H9 (cell line): Measurements from ENCODE around the gene SPC24. TPM values are rescaled to one million over a fixed set of nuclear protein-coding genes. Genes with fewer than 3 reads are reported as not detected.

ENCODE experiments used
- DNase-seq: peaks from one replicate; pipeline ENCODE4 v3.0.0-alpha.2; 2017
- H2AFZ ChIP-seq: one replicate; pipeline ENCODE4 v1.6.1; 2013; ENCODE audit warnings: mild to moderate bottlenecking, low read length, control low read depth, moderate library complexity
- H2AK5ac ChIP-seq: 2 replicates; pipeline ENCODE4 v1.6.1; 2013; ENCODE audit warnings: low read length, control low read depth, mixed read lengths; ENCODE audit not compliant: insufficient read length
- H2BK120ac ChIP-seq: one replicate; pipeline ENCODE4 v1.6.1; 2013; ENCODE audit warnings: low read depth, mild to moderate bottlenecking, low read length, control low read depth, inconsistent platforms; ENCODE audit not compliant: poor library complexity, severe bottlenecking
- H2BK12ac ChIP-seq: 2 replicates; pipeline ENCODE4 v1.6.1; 2013; ENCODE audit warnings: low read length, control low read depth, mixed read lengths, low read depth; ENCODE audit not compliant: insufficient read length
- H2BK15ac ChIP-seq: 2 replicates; pipeline ENCODE4 v1.6.1; 2013; ENCODE audit warnings: low read depth, low read length, control low read depth
- H2BK20ac ChIP-seq: one replicate; pipeline ENCODE4 v1.6.1; 2013; ENCODE audit warnings: low read depth, mild to moderate bottlenecking, low read length, control low read depth, inconsistent platforms; ENCODE audit not compliant: poor library complexity, severe bottlenecking
- H2BK5ac ChIP-seq: 2 replicates; pipeline ENCODE4 v1.6.1; 2013; ENCODE audit warnings: low read length, control low read depth, mixed read lengths; ENCODE audit not compliant: insufficient read length
- H3K14ac ChIP-seq: 2 replicates; pipeline ENCODE4 v1.6.1; 2013; ENCODE audit warnings: low read length, control low read depth; ENCODE audit not compliant: insufficient read depth
- H3K18ac ChIP-seq: 2 replicates; pipeline ENCODE4 v1.6.1; 2013; ENCODE audit warnings: low read depth, mild to moderate bottlenecking, mixed read lengths, low read length, control low read depth; ENCODE audit not compliant: insufficient read length
- H3K23ac ChIP-seq: 2 replicates; pipeline ENCODE4 v1.6.1; 2013; ENCODE audit warnings: low read length, control low read depth, mixed read lengths, low read depth; ENCODE audit not compliant: insufficient read length
- H3K23me2 ChIP-seq: 2 replicates; pipeline ENCODE4 v1.6.1; 2013; ENCODE audit warnings: low read depth, mild to moderate bottlenecking, mixed read lengths, low read length, control low read depth; ENCODE audit not compliant: insufficient read length, poor library complexity, severe bottlenecking
- H3K27ac ChIP-seq: 2 replicates; pipeline ENCODE4 v1.5.1; 2013; ENCODE audit warnings: low read length, control low read depth, mixed read lengths, low read depth; ENCODE audit not compliant: insufficient read length
- H3K27me3 ChIP-seq: 2 replicates; pipeline ENCODE4 v1.6.1; 2013; ENCODE audit warnings: low read length, control low read depth, inconsistent platforms; ENCODE audit not compliant: insufficient read depth
- H3K4ac ChIP-seq: 2 replicates; pipeline ENCODE4 v1.6.1; 2013; ENCODE audit warnings: low read depth, mild to moderate bottlenecking, control low read depth, inconsistent platforms, low read length, moderate library complexity
- H3K4me1 ChIP-seq: 2 replicates; pipeline ENCODE4 v1.6.1; 2013; ENCODE audit warnings: low read length, control low read depth, inconsistent platforms; ENCODE audit not compliant: insufficient read depth
- H3K4me2 ChIP-seq: 2 replicates; pipeline ENCODE4 v1.6.1; 2013; ENCODE audit warnings: low read length, control low read depth, mixed read lengths; ENCODE audit not compliant: insufficient read length, insufficient read depth
- H3K56ac ChIP-seq: 2 replicates; pipeline ENCODE4 v1.6.1; 2013; ENCODE audit warnings: low read depth, mild to moderate bottlenecking, mixed read lengths, low read length, control low read depth; ENCODE audit not compliant: insufficient read length
- H3K79me1 ChIP-seq: 2 replicates; pipeline ENCODE4 v1.6.1; 2013; ENCODE audit warnings: low read depth, mild to moderate bottlenecking, moderate library complexity, low read length, control low read depth, inconsistent platforms; ENCODE audit not compliant: insufficient read depth, poor library complexity, severe bottlenecking
- H3K79me2 ChIP-seq: 2 replicates; pipeline ENCODE4 v1.6.1; 2013; ENCODE audit warnings: low read length, control low read depth, inconsistent platforms; ENCODE audit not compliant: insufficient read depth
- H3K9ac ChIP-seq: 2 replicates; pipeline ENCODE4 v1.6.1; 2013; ENCODE audit warnings: low read length, control low read depth, mixed read lengths; ENCODE audit not compliant: insufficient read length; ENCODE audit errors: extremely low read depth
- H3K9me3 ChIP-seq: one replicate; pipeline ENCODE4 v1.6.1; 2013; ENCODE audit warnings: low read depth, low read length, inconsistent platforms; ENCODE audit not compliant: control insufficient read depth
- H3T11ph ChIP-seq: one replicate; pipeline ENCODE4 v1.6.1; 2013; ENCODE audit warnings: mild to moderate bottlenecking, low read length, control low read depth, inconsistent platforms
- H4K20me1 ChIP-seq: one replicate; pipeline ENCODE4 v1.6.1; 2013; ENCODE audit not compliant: control insufficient read depth, insufficient read length, insufficient read depth
- H4K5ac ChIP-seq: 2 replicates; pipeline ENCODE4 v1.6.1; 2013; ENCODE audit warnings: low read depth, mild to moderate bottlenecking, mixed read lengths, low read length, control low read depth; ENCODE audit not compliant: insufficient read length
- H4K8ac ChIP-seq: replicated peaks from 2 replicates; pipeline ENCODE4 v1.6.1; 2013; ENCODE audit warnings: low read length, control low read depth, mixed read lengths, low read depth; ENCODE audit not compliant: insufficient read length
- H4K91ac ChIP-seq: 2 replicates; pipeline ENCODE4 v1.6.1; 2013; ENCODE audit warnings: low read depth, mild to moderate bottlenecking, moderate library complexity, mixed read lengths, low read length, control low read depth; ENCODE audit not compliant: insufficient read length
- H3K27ac Mint-ChIP-seq, 3 experiments: 2 replicates in 2 of 3; 3 replicates in 1 of 3; pipeline ENCODE4 v1.8.0; 2020 to 2021; ENCODE audit warnings: mixed read lengths in 3 of 3, mild to moderate bottlenecking in 1 of 3, moderate library complexity in 1 of 3
- H3K27me3 Mint-ChIP-seq: 2 replicates; pipeline ENCODE4 v1.8.0; 2021; ENCODE audit warnings: low read depth, mild to moderate bottlenecking, moderate library complexity, mixed read lengths
- H3K36me3 Mint-ChIP-seq, 3 experiments: 2 replicates in 2 of 3; 3 replicates in 1 of 3; pipeline ENCODE4 v1.8.0; 2020 to 2021; ENCODE audit warnings: low read depth in 3 of 3, mixed read lengths in 3 of 3; ENCODE audit not compliant: insufficient read depth in 1 of 3
- H3K4me1 Mint-ChIP-seq, 2 experiments: 2 replicates each; pipeline ENCODE4 v1.8.0; 2020; ENCODE audit warnings: mixed read lengths in 2 of 2
- H3K4me3 Mint-ChIP-seq, 2 experiments: 2 replicates in 1 of 2; 3 replicates in 1 of 2; pipeline ENCODE4 v1.8.0; 2020 to 2021; ENCODE audit warnings: mild to moderate bottlenecking in 2 of 2, mixed read lengths in 2 of 2, moderate library complexity in 1 of 2
- H3K9me3 Mint-ChIP-seq, 2 experiments: 2 replicates in 1 of 2; 3 replicates in 1 of 2; pipeline ENCODE4 v1.8.0; 2020; ENCODE audit warnings: mild to moderate bottlenecking in 2 of 2, mixed read lengths in 2 of 2, moderate library complexity in 1 of 2
- CTCF ChIP-seq: fragments of 200-600 bp; sonication (generic); conservative IDR thresholded peaks from 3 replicates; pipeline ENCODE4 v1.8.0; 2021; ENCODE audit warnings: antibody characterized with exemption, mild to moderate bottlenecking
- WGBS: extraction: QIAGEN DNeasy Blood & Tissue Kit; methylation state at CpG from one replicate; pipeline ENCODE4 v1.1.7; 2013; ENCODE audit warnings: missing lambda C conversion rate, low lambda C conversion rate, mixed read lengths; ENCODE audit not compliant: insufficient read length; ENCODE audit errors: extremely low coverage; 5-methylcytosine and 5-hydroxymethylcytosine counted together
- total RNA-seq: library from RNA; stranded (reverse); gene quantifications from 2 replicates; pipeline ENCODE4 v1.2.1, GENCODE V29; 2021

Gene SPC24
- total RNA-seq, 1 experiment from 2014 or later = 51.5 TPM

- H3K27ac ChIP-seq = no peak overlapping the region
- no peak overlapping the region for H3K18ac ChIP-seq
- no peak overlapping the region for H4K5ac ChIP-seq
- no peak overlapping the region for H2BK20ac ChIP-seq
- H3K79me1 ChIP-seq = no peaks in the 10 kb centered on the region
- no peak overlapping the region for H3K56ac ChIP-seq
- H3K9ac ChIP-seq = no peak overlapping the region
- no peak overlapping the region for H3K23ac ChIP-seq
- no peak overlapping the region for H2BK5ac ChIP-seq
- no peak overlapping the region for H4K8ac ChIP-seq
- H3K79me2 ChIP-seq = no peaks in the 10 kb centered on the region
- TF ChIP-seq CTCF = no peak
- H2AFZ ChIP-seq = no peak overlapping the region
- H2AK5ac ChIP-seq = no peak overlapping the region
- no peak for DNase-seq
- H3K4me1 ChIP-seq = no peaks in the 10 kb centered on the region
- H3K27ac Mint-ChIP-seq = no peak overlapping the region
- no peak overlapping the region for H4K91ac ChIP-seq
- H3K36me3 Mint-ChIP-seq = peaks cover 20 to 62% (median 59%) of the 10 kb centered on the region in 3 experiments
- no peak overlapping the region for H3K4me2 ChIP-seq
- no peaks in the 10 kb centered on the region for H3K9me3 Mint-ChIP-seq
- H2BK120ac ChIP-seq = no peak overlapping the region
- no peak overlapping the region for H3T11ph ChIP-seq
- no peaks in the 10 kb centered on the region for H3K9me3 ChIP-seq
- no peak overlapping the region for H3K4ac ChIP-seq
- H3K27me3 ChIP-seq = no peaks in the 10 kb centered on the region
- H2BK12ac ChIP-seq = no peak overlapping the region
- no peaks in the 10 kb centered on the region for H3K4me1 Mint-ChIP-seq
- H3K23me2 ChIP-seq = no peaks in the 10 kb centered on the region
- no peak overlapping the region for H3K4me3 Mint-ChIP-seq
- no peak overlapping the region for H3K14ac ChIP-seq
- H4K20me1 ChIP-seq = no peaks in the 10 kb centered on the region
- no CpG with 5 or more reads among the region's 5 CpGs for WGBS
- no peaks in the 10 kb centered on the region for H3K27me3 Mint-ChIP-seq
- H2BK15ac ChIP-seq = no peak overlapping the region
Observed at GRCh38 chr19:11171144-11171543, 15.6 kb upstream of the SPC24 start.
